ENCODE data around the gene CCDC71.

GRCh38 chr3:49123687-49124086, 42.4 kb downstream of the CCDC71 start:
- no peak for TF ChIP-seq CTCF (IDR thresholded peaks at IDR 0.05; ENCODE audit: insufficient read depth, low read length, poor library complexity, severe bottlenecking)
- TF ChIP-seq EZH2phosphoT487 (conservative IDR thresholded peaks at IDR 0.05; ENCODE audit: low read length): no peak
